Frontal cortex (tissue), 4 donors: ENCODE results near the gene KIFC3. TPM values are rescaled to one million over a fixed set of nuclear protein-coding genes. Genes with fewer than 3 reads are reported as not detected.
"Not testable (repeated sequence)": the region's sequence is repeated elsewhere in the genome, so short reads cannot be mapped to it uniquely, and the experiment has no call there.

ENCODE experiments used
- DNase-seq, 2 donors: peaks; one replicate each; pipeline ENCODE4 v3.0.0; 2012; ENCODE audit warnings: low spot score in 2 of 2
- FAIRE-seq: peaks from 2 replicates; lab custom pipeline; 2012; peaks lifted over from hg19 to GRCh38; lab: Jason Lieb, UNC
- total RNA-seq: library from RNA; depleted of rRNA; stranded (reverse); fragments of >200 nt; gene quantifications from one replicate; pipeline ENCODE4 v1.2.3, GENCODE V29; 2014
- donor health status: control.
- donor health status: control.
- donor health status: control.

The KIFC3 gene
- 46.1 TPM for total RNA-seq

DNA sequence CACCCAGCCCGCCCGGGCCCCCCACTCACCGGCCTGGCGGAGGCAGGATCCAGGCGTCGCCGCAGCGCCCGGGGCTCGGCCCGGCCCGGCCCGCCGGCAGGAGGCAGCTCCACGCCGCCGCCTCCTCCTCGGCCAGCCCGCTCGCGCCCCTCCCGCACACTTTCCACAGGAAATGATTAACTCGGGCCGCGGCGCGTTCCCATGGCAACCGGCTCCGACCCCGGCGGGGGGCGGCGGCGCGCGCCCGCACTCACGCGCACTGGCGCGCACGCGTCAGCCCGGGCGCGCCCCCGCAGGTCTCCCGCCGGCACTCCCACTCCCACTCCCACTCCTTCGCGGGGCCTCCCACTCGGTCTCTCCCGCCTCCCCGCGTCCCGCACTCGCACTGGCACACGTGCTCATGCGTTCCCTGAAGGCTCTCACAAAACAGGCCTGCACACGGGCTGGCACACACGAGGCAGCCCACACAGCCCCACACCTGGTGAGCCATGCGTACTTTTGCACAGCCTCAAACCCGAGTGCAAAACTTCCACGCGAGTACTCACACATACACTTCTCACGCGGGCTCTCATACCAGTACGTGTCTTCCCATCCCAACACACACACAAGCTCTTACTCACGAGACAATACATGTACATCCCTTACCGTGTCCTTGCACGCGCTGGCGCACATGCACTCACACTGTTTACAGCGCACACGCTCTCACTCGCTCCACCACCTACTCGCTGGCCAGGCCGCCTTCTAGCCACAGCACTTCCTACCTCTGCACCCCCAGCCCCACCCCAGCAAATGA, at the start of gene KIFC3:
Gene KIFC3 (minus strand): TSS at position 151 of the 793 bp plus-strand sequence. CDS start 4,248 bp downstream, outside the sequence.
- FAIRE-seq: no peak
- peak; percentile 89 to 90 for DNase-seq

GRCh38 chr16:57848181-57848580, 45.9 kb upstream of the KIFC3 start:
- DNase-seq: no peak
- FAIRE-seq: no peak

GRCh38 chr16:57846931-57847330, 44.6 kb upstream of the KIFC3 start:
- not testable (repeated sequence) for FAIRE-seq, DNase-seq

DNA sequence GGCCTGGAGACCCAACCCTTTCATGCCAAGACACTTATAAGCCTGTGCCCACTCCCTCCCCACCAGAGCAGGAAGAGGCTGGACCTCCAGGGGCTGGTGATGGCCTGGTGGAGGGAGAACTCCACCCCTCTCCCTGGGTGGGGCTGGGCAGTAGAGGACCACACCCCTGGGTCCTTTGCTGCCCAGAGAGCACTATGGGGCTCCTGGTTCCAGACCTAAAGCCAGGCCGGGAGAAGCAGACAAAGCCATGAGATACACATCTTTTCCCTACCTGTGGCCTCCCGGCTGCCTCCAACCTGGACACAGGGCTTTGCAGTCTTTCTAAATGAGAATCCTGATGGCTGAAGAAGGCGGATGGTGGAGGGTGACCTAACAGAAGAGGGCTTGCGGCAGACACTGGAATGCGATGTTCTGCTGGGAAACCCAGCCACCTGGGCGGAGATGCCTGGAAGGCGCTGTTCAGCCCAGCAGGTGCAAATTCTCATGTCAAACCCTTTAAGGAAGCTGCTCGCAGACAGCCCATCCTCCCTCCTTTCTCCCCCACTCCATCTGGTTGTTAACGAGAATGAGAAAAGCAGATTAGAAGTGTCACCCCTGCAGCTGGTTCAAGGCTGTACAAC, 43.9 kb upstream of the KIFC3 start:
- FAIRE-seq (no peak), DNase-seq (no peak)

DNA sequence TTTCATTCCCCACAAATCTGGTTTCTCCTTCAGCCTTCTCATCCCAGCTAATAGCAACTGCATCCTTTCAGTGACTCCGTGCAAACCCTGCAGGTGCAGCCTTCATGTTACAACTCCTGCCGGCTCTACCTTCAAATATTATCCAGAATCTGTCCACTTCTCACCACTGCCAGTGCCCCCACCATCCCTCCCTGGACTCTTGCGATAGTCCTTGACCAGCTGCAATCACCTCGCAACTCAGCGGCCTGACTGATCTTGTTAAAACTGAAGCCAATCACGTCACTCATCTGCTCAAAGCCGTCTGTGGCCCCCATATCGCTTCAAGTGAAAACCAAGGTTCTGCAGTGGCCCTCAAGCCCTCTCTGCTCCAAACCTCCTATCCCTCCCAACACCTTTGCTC, 42.8 kb upstream of the KIFC3 start:
- FAIRE-seq (no peak), DNase-seq (no peak)

- no peak for DNase-seq
- no peak for FAIRE-seq
These were observed 42.2 kb upstream of the KIFC3 start for GRCh38 chr16:57844416-57845030.

- DNase-seq (no peak), FAIRE-seq (no peak)
These were observed 41.1 kb upstream of the KIFC3 start for GRCh38 chr16:57843400-57843799.

DNA sequence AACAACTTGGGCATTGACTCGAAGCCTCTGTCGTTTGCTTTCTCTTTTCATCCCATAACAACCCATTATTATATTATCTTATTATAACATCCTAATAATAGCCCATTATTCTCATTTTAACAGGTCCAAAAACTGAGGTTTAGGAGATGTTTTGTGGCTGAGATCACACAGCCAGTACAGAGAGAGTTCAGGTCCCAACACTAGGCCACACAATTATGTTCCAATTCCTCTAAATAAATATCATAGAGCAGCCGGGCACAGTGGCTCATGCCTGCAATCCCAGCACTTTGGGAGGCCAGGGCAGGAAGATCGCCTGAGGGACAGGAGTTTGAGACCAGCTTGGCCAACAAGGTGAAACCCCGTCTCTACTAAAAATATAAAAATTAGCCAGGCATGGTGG, 40.3 kb upstream of the KIFC3 start:
- no peak for FAIRE-seq
- no peak for DNase-seq

- DNase-seq (no peak), FAIRE-seq (no peak)
These were observed 38.5 kb upstream of the KIFC3 start for GRCh38 chr16:57840833-57841232.

DNA sequence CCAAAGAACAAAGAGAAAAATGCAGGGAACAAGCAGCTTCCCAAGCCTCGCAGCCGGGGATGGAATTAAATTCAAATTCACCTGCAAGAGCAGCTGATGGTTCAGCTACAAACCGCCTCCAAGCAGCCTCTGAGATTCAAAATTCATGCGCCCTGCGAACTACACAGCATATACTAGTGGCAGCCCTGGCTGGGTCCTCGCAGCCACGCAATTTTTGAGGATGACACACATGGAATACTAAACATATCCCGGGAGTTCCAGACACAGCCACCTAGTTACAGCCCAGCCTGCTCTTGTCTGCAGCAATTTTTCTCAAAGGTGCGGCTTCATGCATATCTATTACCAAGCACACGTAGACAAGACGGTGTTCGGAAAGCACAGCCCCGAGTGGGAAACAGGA, 35.9 kb upstream of the KIFC3 start:
- FAIRE-seq (no peak), DNase-seq (no peak)

GRCh38 chr16:57837305-57838125, 35.2 kb upstream of the KIFC3 start:
- no peak for FAIRE-seq

GRCh38 chr16:57835439-57835838, 33.1 kb upstream of the KIFC3 start:
- DNase-seq, FAIRE-seq: not testable (repeated sequence)

More at GRCh38 chr16:57837305-57838125, 35.2 kb upstream of the KIFC3 start:
- no peak for DNase-seq

GRCh38 chr16:57834936-57835335, 32.6 kb upstream of the KIFC3 start:
- FAIRE-seq: no peak
- no peak for DNase-seq

DNA sequence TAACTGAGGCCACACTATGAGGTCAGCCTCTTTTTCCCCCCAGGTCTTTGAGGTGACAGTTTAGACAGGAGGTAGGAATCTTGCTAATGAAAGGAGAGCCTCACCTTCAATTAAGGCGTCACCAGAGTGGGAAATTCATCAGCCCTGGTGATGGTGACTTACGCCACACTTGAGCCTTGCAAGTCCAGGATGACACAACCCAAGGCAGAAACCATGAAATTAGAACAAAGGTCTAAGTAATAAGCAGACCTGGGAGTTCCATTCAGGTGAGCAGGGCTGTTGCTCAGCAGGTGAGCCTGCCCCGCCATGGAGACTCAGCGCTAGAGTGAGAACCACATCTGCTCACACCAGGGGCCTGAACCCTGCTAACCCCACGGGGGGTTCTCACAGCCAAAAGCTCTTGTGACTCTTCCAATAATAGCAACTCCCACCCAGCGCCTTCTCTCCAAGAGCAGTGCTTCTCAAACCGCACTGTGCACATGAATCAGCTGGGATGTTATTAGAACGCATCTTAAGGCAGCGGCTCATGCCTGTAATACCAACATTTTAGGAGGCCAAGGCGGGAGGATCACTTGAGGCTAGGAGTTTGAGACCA, 28.7 kb upstream of the KIFC3 start:
- FAIRE-seq: no peak
- DNase-seq: no peak

GRCh38 chr16:57829969-57830360, 27.7 kb upstream of the KIFC3 start:
- DNase-seq (no peak), FAIRE-seq (no peak)

- FAIRE-seq (no peak), DNase-seq (no peak)
These were observed 26.2 kb upstream of the KIFC3 start for GRCh38 chr16:57828272-57829161.

DNA sequence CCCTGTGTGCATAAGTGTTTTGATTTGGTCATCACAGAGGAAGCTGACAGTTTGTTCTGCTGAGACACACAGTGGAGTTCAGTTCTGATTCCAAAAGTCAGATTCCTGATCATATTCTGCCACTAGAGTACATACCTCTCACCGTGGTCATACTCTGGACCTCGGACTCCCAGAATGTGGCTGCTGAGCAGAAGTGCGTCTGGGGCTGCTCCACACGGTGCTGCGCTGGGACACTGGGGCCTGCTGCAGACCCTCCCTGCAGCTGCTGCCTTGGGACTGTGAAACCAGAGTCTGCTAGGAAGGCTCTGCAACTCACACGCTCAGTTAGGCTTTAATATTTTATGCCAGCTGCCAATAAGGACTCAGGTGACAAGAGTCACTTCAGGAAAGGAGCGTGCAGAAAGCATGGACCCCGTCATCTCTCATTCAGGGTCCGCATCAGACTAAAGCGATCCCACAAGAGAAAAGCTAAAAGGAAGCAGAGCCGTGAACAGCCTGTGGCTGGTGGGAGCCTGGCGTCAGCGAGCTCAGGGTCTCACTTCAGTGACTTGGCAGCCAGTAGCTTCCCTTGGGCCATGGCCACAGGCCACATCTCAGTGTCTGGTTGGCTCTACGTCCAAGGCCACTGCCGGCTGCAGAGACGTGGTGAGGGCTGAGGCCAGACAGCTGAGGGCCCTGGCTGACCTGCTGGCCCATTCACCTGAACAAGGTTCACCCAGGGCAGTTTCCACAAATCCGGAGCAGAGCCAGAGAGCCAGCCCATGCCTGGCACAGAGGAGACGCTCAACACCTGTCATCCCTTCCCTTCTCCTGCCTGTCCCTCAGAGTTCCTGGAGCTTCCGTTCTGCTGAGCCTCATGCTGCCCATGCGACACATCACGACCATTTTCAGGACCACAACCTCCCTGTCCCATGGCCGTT, 24.7 kb upstream of the KIFC3 start:
- FAIRE-seq: no peak
- DNase-seq: no peak

- no peak for DNase-seq
- FAIRE-seq: no peak
These were observed 23.8 kb upstream of the KIFC3 start for GRCh38 chr16:57826052-57826451.
